DMS53 treated with DMSO at 0.1 percent for 48 hours (cell line): ENCODE measurements around the gene FOXN1.

ENCODE experiments used
- DNase-seq: peaks from one replicate; lab custom pipeline; 2025; ENCODE audit not compliant: unreplicated experiment; lab: John Stamatoyannopoulos, UW

FOXN1 gene

GRCh38 chr17:28545787-28546415, 39.8 kb downstream of the FOXN1 start:
- no peak for DNase-seq

GRCh38 chr17:28547096-28547622, 41.0 kb downstream of the FOXN1 start:
- no peak for DNase-seq

DNA sequence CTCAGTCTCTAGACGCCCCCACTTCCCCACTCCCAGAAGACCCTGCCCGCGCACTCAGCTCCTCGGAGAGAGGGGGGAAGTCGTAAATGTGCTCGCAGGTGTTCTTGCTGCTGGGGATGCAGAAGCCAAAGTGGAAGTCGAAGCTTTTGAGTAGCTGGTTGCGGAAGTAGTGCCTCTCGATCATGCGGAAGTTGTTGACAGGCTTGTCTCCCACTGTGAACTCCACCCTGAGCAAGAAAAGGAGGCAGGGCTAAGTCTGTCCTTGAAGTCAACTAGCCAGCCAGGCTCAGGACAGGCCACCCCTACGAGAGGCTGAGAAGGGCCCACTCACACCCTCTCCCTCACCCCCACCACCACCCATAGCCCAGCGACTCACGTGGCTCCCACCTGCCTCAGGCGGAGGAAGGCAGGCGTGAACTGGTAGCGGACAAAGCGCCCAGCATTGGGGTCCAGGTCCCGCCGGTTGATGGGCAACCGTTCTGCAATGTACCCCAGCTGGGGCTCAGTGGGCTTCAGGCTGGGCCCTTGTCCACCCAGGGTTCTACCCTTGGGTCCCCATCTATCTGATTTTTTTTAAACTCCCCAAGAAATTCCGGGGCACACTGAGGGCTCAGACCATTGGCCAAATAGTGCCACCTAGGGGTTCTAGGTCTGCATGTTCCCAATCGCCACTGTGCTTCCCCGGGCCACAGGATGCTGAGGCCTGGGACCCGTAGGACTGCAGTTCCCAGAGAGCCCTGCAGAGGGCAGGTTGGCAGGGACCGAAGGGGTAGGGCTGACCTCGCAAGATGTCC, 41.7 kb downstream of the FOXN1 start:
- peak; percentile 34 for DNase-seq

- DNase-seq, result no peak
Observed at GRCh38 chr17:28548417-28549130, 42.4 kb downstream of the FOXN1 start.

DNA sequence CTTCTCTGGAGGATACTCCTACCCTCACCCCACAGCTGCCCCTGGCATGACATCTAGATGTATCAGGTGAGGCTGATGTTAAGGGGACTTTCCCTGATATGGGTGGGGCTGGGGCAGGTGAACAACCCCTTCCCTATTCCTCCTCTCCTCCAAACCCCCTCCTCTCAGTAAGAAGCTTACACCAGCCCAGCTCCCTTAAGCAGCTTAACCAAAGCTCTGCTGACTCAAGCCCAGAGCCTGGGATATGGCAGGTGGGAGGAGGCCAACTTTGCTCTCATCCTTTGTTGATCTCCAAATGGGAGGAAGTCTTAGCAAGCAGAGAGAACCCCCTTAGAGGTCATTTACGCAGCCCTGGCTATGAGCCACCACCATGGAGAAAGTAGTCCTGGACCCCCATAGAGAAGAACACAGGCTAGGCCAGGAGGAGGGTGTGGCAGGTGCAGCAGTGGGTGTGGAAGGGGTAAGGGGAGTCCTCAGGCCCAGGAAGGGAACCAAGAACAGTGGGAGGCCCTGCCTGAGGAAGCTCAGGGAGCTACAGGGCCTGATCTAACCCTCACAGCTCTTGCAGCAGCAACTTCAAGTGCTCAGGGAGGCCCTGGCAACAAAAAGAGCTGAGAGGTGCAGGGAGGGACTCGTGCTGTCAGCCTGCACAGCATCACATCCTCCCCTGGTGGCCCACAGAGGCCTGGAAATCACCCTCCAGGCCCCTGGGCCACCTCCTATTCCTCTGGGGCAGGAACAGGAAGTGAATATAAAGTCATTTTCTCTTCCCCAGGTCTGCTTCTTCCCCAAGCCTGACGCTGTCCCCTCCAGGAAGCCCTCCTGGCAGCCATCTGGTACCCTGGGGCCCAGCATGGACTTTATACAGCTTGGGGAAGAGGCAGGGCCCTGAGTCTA, 43.3 kb downstream of the FOXN1 start:
- DNase-seq, result no peak

DNA sequence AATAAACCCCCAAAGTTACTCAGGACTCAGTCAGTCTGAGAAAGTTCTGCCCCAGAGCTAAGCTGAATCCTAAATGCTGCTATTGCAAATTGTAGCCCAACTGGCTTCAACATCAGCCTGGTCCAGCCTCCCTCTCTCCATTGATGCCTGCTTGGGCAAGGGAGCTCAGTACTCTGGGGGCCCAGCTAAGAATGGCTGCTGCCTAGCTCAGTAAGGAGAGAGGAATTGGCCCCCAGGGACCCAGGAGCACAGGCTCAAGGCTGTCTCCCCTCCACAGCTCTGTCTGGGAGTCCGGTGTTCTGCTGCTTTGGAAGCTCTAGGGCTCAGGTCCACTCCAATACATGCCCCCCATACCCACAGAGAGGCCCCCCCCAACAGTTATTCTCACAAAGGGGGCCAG, 44.7 kb downstream of the FOXN1 start:
- DNase-seq, result no peak

GRCh38 chr17:28551421-28552175, 45.5 kb downstream of the FOXN1 start:
- DNase-seq, result no peak

DNA sequence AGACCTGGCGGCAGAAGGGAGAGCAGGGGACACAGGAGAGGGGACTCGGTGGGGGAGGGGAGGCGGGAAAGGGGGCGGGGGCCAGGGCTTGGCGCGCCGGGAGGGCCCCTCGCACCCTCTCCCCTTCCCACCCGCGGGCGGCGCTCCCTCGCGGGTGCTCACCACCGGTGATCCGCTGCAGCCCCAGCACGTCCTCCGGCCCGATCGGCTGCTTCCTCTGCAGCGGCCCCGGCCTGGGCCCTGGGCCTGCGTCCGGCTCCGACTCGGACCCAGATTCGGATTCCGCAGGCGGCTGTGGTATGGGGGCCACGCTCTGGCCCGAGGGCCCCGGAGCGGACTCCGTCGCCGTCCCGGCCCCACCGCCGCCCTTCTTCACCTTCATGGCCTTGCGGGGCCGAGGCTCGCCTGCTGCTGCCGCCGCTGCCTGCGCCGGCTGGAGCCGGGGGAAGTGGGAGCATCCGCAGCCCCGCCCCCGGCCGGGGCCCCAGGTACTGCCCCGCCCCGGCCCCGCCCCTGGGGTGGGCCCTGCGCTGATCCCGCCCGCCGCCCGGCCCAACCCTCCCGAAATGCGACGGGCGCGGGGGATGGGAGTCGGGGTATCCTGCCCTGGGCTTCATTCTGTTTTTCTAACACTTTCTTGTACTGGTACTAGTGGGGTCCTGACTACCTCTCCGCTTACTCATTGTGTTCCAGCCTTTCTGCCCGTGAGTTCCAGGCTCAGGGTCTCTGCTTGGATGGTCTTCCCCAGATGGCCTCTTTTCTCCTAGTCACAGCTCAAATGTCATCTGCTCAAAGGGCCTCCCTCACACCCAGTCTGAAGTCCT, 46.2 kb downstream of the FOXN1 start, which contains the start of gene UNC119:
TSS of gene UNC119 (minus strand) at position 449 of the 824 bp plus-strand sequence. CDS start at position 382, 67 bp downstream.
- DNase-seq, result peak; percentile 13

DNA sequence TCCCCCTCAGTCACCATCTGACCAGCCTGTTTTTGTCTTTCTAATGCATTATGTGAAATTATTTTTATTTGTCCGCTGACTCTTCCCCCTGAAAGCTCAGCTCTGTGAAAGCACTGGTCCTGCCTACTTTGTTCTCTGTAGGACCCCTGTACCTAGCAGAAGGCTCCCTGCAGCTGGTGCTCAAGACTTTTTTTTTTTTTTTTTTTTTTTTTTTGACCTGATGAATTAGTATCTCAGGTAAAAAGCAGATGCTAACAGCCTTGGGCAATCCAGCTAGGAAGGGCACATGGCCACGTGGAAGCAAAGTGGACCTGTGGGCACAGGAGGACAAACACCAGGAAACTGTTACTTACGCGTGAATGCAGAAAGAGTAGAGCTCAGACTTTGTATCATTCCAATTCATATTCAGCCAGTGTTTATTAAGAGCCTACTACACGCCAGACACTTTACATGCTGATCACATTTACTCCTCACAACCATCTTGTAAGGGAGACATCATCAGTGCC, 46.9 kb downstream of the FOXN1 start:
- no peak for DNase-seq

- no peak for DNase-seq
Observed at GRCh38 chr17:28554565-28554964, 48.4 kb downstream of the FOXN1 start.

GRCh38 chr17:28555022-28555421, 48.9 kb downstream of the FOXN1 start:
- no peak for DNase-seq

DNA sequence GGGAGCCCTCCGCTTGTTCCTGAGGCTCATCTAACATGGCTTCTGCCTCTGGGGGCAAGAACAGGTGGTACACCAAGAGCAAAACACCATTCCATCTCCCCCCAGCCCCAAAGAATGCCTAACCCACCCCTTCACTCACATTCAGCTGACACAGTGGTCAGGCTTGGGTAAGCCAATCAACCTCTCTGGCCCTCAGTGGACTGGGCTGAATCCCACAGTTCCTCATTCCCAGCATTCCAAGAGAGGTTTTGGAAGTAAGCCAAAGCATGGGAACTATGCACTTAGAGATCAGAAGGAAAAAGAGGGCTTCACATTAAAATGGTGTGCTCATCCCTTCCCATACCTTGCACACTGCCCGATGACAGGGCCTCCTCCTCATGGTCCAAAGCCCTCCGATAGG, 57.3 kb downstream of the FOXN1 start:
- no peak for DNase-seq

DNA sequence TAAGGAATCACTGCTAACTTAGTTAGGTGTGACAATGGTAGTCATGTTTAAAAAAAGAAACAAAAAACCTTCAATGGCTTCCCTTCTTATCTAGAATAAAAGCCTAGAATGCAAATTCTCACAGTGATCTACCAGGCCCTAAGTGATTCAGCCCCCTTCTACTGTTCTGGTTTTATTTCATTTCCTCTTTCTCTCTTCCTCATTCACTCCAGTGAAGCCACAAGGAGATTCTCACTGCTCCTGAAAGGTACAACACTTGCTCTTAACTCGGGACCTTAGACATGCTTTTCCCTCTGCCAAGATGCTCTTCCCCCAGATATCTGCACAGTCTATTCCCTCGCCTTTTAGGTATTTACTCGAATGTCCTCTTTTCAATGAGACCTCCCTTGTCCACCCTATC, 61.5 kb downstream of the FOXN1 start:
- no peak for DNase-seq

GRCh38 chr17:28569446-28569845, 63.3 kb downstream of the FOXN1 start:
- DNase-seq, result no peak

GRCh38 chr17:28570716-28571360, 64.7 kb downstream of the FOXN1 start:
- no peak for DNase-seq

DNA sequence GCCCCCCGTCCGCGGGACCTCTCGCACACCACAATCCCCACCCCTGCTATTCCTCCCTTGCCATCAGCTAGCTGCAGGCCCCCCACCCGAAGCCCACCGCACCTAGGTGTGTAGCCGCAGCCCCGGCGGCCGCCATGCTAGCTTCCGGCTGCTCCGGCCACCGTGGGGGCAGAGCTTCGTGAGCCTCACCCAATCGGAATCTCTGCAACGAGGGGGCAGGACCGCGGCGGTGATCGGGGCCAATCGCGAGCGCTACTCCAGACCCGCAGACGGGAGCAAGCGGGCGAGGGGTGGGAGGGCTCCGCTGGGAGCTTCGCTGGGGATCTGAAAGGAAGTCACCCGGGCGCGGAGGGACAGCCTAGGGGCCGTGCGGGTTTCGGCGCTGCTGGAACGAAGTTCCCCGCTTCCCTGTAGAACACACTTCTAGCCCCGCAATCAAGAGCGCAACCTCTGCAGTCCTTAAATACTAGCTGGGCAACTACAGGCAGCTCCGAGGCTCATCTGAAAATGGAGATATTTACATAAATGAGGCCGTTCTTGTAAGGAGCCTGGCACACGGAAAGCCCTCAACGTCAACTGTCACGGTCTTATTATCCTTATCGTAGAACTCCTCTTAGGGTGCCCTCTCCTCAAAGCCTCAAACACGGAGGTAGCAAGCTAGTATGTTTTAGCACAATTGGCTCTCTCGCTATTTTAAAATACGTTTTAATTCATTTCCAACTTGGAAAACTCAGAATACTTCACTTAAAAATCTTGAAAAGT, 65.4 kb downstream of the FOXN1 start, which contains the start of gene PIGS:
TSS of gene PIGS (minus strand) at position 164 of the 762 bp plus-strand sequence. CDS start at position 136, 28 bp downstream.
- peak; percentile 82 for DNase-seq

- DNase-seq, result no peak
Observed at GRCh38 chr17:28572259-28573039, 66.3 kb downstream of the FOXN1 start.
